Neural cell (in vitro differentiated cells): Measurements from ENCODE around the gene OR6Y1.

ENCODE experiments used
- EP300 ChIP-seq: fragments of 450-650 bp; conservative IDR thresholded peaks from 2 replicates; pipeline ENCODE4 v1.6.1; 2014; ENCODE audit warnings: antibody characterized with exemption, mild to moderate bottlenecking, moderate library complexity; ENCODE audit not compliant: poor library complexity, severe bottlenecking
- EZH2 ChIP-seq: fragments of 200-600, 300-800 bp; shearing (Covaris generic), sonication (generic); IDR thresholded peaks from 2 replicates; pipeline ENCODE4 v1.6.1; 2014; ENCODE audit warnings: antibody characterized with exemption, low read length, borderline replicate concordance, mild to moderate bottlenecking; ENCODE audit not compliant: insufficient read depth, poor library complexity, severe bottlenecking
- MXI1 ChIP-seq: fragments of 450-650 bp; conservative IDR thresholded peaks from 2 replicates; pipeline ENCODE4 v1.6.1; 2014; ENCODE audit warnings: antibody characterized with exemption, mild to moderate bottlenecking; ENCODE audit not compliant: poor library complexity, severe bottlenecking
- POLR2AphosphoS5 ChIP-seq: IDR thresholded peaks from 2 replicates; pipeline ENCODE4 v1.6.1; 2012
- SMC3 ChIP-seq: fragments of 450-650 bp; conservative IDR thresholded peaks from 2 replicates; pipeline ENCODE4 v1.6.1; 2014; ENCODE audit warnings: antibody characterized with exemption, mild to moderate bottlenecking, moderate library complexity; ENCODE audit not compliant: poor library complexity
- TAF1 ChIP-seq: IDR thresholded peaks from 2 replicates; pipeline ENCODE4 v1.6.1; 2012; ENCODE audit warnings: low read depth
- TF ChIP-seq, protein P1 (sequence below): IDR thresholded peaks from 2 replicates; pipeline ENCODE4 v1.6.1; 2012; ENCODE audit warnings: borderline replicate concordance
- TF ChIP-seq, protein P2 (sequence below): fragments of 450-650 bp; IDR thresholded peaks from 2 replicates; pipeline ENCODE4 v1.5.1; 2014; ENCODE audit warnings: antibody characterized with exemption, mild to moderate bottlenecking, moderate library complexity; ENCODE audit not compliant: poor library complexity, severe bottlenecking

GRCh38 chr1:158506369-158506987 lies 47.7 kb downstream of the OR6Y1 start:
- TF ChIP-seq, protein P1, sequence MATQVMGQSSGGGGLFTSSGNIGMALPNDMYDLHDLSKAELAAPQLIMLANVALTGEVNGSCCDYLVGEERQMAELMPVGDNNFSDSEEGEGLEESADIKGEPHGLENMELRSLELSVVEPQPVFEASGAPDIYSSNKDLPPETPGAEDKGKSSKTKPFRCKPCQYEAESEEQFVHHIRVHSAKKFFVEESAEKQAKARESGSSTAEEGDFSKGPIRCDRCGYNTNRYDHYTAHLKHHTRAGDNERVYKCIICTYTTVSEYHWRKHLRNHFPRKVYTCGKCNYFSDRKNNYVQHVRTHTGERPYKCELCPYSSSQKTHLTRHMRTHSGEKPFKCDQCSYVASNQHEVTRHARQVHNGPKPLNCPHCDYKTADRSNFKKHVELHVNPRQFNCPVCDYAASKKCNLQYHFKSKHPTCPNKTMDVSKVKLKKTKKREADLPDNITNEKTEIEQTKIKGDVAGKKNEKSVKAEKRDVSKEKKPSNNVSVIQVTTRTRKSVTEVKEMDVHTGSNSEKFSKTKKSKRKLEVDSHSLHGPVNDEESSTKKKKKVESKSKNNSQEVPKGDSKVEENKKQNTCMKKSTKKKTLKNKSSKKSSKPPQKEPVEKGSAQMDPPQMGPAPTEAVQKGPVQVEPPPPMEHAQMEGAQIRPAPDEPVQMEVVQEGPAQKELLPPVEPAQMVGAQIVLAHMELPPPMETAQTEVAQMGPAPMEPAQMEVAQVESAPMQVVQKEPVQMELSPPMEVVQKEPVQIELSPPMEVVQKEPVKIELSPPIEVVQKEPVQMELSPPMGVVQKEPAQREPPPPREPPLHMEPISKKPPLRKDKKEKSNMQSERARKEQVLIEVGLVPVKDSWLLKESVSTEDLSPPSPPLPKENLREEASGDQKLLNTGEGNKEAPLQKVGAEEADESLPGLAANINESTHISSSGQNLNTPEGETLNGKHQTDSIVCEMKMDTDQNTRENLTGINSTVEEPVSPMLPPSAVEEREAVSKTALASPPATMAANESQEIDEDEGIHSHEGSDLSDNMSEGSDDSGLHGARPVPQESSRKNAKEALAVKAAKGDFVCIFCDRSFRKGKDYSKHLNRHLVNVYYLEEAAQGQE = no peak
- TF ChIP-seq POLR2AphosphoS5 = no peak
- no peak for TF ChIP-seq EZH2
- no peak for TF ChIP-seq SMC3
- TF ChIP-seq TAF1 = no peak
- TF ChIP-seq, protein P2, sequence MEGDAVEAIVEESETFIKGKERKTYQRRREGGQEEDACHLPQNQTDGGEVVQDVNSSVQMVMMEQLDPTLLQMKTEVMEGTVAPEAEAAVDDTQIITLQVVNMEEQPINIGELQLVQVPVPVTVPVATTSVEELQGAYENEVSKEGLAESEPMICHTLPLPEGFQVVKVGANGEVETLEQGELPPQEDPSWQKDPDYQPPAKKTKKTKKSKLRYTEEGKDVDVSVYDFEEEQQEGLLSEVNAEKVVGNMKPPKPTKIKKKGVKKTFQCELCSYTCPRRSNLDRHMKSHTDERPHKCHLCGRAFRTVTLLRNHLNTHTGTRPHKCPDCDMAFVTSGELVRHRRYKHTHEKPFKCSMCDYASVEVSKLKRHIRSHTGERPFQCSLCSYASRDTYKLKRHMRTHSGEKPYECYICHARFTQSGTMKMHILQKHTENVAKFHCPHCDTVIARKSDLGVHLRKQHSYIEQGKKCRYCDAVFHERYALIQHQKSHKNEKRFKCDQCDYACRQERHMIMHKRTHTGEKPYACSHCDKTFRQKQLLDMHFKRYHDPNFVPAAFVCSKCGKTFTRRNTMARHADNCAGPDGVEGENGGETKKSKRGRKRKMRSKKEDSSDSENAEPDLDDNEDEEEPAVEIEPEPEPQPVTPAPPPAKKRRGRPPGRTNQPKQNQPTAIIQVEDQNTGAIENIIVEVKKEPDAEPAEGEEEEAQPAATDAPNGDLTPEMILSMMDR = no peak
- no peak for TF ChIP-seq EP300
- TF ChIP-seq MXI1 = no peak
